Measurements from ENCODE around the gene GRAMD1A.
"Not testable (repeated sequence)": the region's sequence is repeated elsewhere in the genome, so short reads cannot be mapped to it uniquely, and the experiment has no call there.

Gene GRAMD1A

DNA sequence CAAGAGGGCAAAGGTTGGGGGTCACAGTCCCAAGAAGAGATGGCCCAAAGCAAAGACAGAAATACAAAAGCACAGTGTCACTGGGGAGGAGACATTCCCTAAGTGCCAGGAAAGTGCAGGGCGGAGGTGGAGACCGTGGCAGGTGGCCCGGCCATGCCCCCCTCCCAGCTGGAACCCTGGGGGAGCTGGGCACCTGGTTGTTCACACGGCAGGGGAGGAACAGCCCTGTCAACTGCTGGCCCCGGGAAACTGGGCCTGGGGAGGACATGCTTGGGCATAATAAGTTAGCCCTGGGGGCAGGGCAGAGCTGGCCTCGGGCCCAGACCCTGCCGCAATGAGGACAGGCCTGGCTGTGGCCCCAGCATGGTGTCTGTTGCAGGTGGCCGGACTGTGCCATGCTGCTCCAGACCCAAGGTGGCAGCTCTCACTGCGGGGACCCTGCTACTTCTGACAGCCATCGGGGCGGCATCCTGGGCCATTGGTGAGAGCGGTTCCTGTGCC is 48.8 kb downstream of the GRAMD1A start:
- WGBS, 2 experiments (ENCODE audit: insufficient coverage in 2 of 2) = 77 to 80% methylated on average over 11 to 12 of the region's 12 CpGs
- peaks cover 4% of the 10 kb centered on the region for H3K4me1 ChIP-seq (ENCODE audit: control insufficient read depth, insufficient read depth, low read length, poor library complexity, severe bottlenecking)
- H3K36me3 ChIP-seq (ENCODE audit: control insufficient read depth, insufficient read depth, low read length) = no peaks in the 10 kb centered on the region
- no peak overlapping the region for H3K27ac ChIP-seq (ENCODE audit: low read depth, low read length, severe bottlenecking)
- H3K4me3 ChIP-seq (ENCODE audit: extremely low read depth, insufficient read depth, low read length, poor library complexity, severe bottlenecking) = no peak overlapping the region
- no peaks in the 10 kb centered on the region for H3K9me3 ChIP-seq (ENCODE audit: control insufficient read depth, low read length)

DNA sequence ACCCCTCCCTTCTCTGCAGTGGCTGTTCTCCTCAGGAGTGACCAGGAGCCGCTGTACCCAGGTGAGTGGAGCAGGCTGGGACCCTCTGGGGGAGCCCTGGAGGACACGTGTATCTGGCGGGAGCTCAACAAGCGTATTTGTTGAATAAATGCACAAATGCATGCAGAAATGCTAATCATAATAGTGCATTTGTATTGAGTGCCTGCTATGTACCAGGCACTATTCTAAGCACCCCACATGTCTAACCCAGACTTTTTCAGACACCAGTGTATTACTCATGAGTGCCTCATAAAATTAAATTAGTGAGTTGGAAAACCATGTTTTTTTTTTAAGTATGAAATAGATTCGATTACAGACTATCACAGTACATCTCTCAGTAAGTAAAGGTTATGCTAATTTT is 49.3 kb downstream of the GRAMD1A start:
- no peak overlapping the region for H3K27ac ChIP-seq (ENCODE audit: low read depth, low read length, severe bottlenecking)
- WGBS, 2 experiments (ENCODE audit: insufficient coverage in 2 of 2) = 96 to 97% methylated on average over 4 of the region's 5 CpGs
- peaks cover 4% of the 10 kb centered on the region for H3K4me1 ChIP-seq (ENCODE audit: control insufficient read depth, insufficient read depth, low read length, poor library complexity, severe bottlenecking)
- H3K9me3 ChIP-seq (ENCODE audit: control insufficient read depth, low read length) = no peaks in the 10 kb centered on the region
- H3K36me3 ChIP-seq (ENCODE audit: control insufficient read depth, insufficient read depth, low read length) = no peaks in the 10 kb centered on the region
- H3K4me3 ChIP-seq (ENCODE audit: extremely low read depth, insufficient read depth, low read length, poor library complexity, severe bottlenecking) = no peak overlapping the region

DNA sequence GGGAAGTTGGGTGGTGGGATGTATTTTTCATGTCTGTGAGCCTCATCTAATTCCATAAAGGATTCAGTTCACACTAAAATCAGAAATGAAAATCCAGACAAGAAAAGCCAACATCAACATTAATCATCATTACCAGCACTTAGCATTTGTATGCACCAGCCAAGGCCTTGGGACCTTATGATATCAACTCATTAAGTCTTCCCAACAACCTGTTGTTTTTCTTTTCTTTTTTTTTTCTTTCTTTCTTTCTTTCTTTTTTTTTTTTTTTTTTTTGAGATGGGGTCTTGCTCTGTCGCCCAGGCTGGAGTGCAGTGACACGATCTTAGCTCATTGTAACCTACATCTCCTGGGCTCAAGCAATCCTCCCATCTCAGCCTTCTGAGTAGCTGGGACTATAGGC is 50.5 kb downstream of the GRAMD1A start:
- H3K27ac ChIP-seq (ENCODE audit: low read depth, low read length, severe bottlenecking); H3K36me3 ChIP-seq (ENCODE audit: control insufficient read depth, insufficient read depth, low read length); H3K9me3 ChIP-seq (ENCODE audit: control insufficient read depth, low read length); H3K4me1 ChIP-seq (ENCODE audit: control insufficient read depth, insufficient read depth, low read length, poor library complexity, severe bottlenecking); H3K4me3 ChIP-seq (ENCODE audit: extremely low read depth, insufficient read depth, low read length, poor library complexity, severe bottlenecking): not testable (repeated sequence)
- WGBS, 2 experiments (ENCODE audit: insufficient coverage in 2 of 2) = no CpG with 5 or more reads among the region's 2 CpGs

GRCh38 chr19:35051268-35051667 is 51.1 kb downstream of the GRAMD1A start:
- not testable (repeated sequence) for H3K27ac ChIP-seq (ENCODE audit: low read depth, low read length, severe bottlenecking); H3K9me3 ChIP-seq (ENCODE audit: control insufficient read depth, low read length); H3K4me1 ChIP-seq (ENCODE audit: control insufficient read depth, insufficient read depth, low read length, poor library complexity, severe bottlenecking); H3K36me3 ChIP-seq (ENCODE audit: control insufficient read depth, insufficient read depth, low read length); H3K4me3 ChIP-seq (ENCODE audit: extremely low read depth, insufficient read depth, low read length, poor library complexity, severe bottlenecking)
- 91 to 100% methylated on average over 1 of the region's 4 CpGs for WGBS, 2 experiments (ENCODE audit: insufficient coverage in 2 of 2)

DNA sequence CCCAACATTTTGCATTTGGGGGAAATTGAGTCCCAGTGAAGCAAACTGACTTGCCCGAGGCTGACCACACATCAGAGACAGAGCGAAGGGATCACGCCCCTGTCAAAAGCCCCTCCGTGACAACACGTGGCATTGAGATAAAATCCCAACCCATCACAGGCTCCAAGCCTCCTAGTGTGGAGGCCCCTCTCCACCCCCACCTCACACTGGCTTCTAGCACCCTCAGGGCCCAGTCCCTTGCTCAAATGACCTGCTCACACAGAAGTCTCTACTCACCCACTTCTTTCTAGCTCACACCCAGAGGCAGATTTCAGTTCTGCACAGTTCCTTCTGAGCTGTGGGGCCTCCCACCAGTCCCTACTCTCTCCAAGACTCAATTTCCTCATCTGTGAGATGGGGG is 51.7 kb downstream of the GRAMD1A start:
- Histone ChIP-seq H3K4me1 (ENCODE audit: control insufficient read depth, insufficient read depth, low read length, poor library complexity, severe bottlenecking) (peaks cover 9% of the 10 kb centered on the region), H3K36me3 (ENCODE audit: control insufficient read depth, insufficient read depth, low read length) (no peaks in the 10 kb centered on the region), H3K9me3 (ENCODE audit: control insufficient read depth, low read length) (no peaks in the 10 kb centered on the region), H3K4me3 (ENCODE audit: extremely low read depth, insufficient read depth, low read length, poor library complexity, severe bottlenecking) (no peak overlapping the region), H3K27ac (ENCODE audit: low read depth, low read length, severe bottlenecking) (no peak overlapping the region)
- WGBS, 2 experiments (ENCODE audit: insufficient coverage in 2 of 2) = 97% methylated on average over 5 of the region's 5 CpGs

GRCh38 chr19:35052599-35053190 is 52.6 kb downstream of the GRAMD1A start:
- Histone ChIP-seq H3K4me1 (ENCODE audit: control insufficient read depth, insufficient read depth, low read length, poor library complexity, severe bottlenecking) (peaks cover 9% of the 10 kb centered on the region), H3K4me3 (ENCODE audit: extremely low read depth, insufficient read depth, low read length, poor library complexity, severe bottlenecking) (no peak overlapping the region), H3K36me3 (ENCODE audit: control insufficient read depth, insufficient read depth, low read length) (no peaks in the 10 kb centered on the region), H3K9me3 (ENCODE audit: control insufficient read depth, low read length) (no peaks in the 10 kb centered on the region), H3K27ac (ENCODE audit: low read depth, low read length, severe bottlenecking) (no peak overlapping the region)
- WGBS, 2 experiments (ENCODE audit: insufficient coverage in 2 of 2) = 73 to 89% methylated on average over 5 to 6 of the region's 8 CpGs

- 81 to 90% methylated on average over 6 to 7 of the region's 9 CpGs for WGBS, 2 experiments (ENCODE audit: insufficient coverage in 2 of 2)
- Histone ChIP-seq H3K27ac (ENCODE audit: low read depth, low read length, severe bottlenecking) (no peak overlapping the region), H3K4me1 (ENCODE audit: control insufficient read depth, insufficient read depth, low read length, poor library complexity, severe bottlenecking) (peaks cover 9% of the 10 kb centered on the region), H3K36me3 (ENCODE audit: control insufficient read depth, insufficient read depth, low read length) (no peaks in the 10 kb centered on the region), H3K4me3 (ENCODE audit: extremely low read depth, insufficient read depth, low read length, poor library complexity, severe bottlenecking) (no peak overlapping the region), H3K9me3 (ENCODE audit: control insufficient read depth, low read length) (no peaks in the 10 kb centered on the region)
Observed at GRCh38 chr19:35053667-35054293, 53.7 kb downstream of the GRAMD1A start.

GRCh38 chr19:35054626-35055025 is 54.5 kb downstream of the GRAMD1A start:
- no peak overlapping the region for H3K27ac ChIP-seq (ENCODE audit: low read depth, low read length, severe bottlenecking)
- 90 to 95% methylated on average over 7 to 9 of the region's 9 CpGs for WGBS, 2 experiments (ENCODE audit: insufficient coverage in 2 of 2)
- H3K9me3 ChIP-seq (ENCODE audit: control insufficient read depth, low read length) = no peaks in the 10 kb centered on the region
- H3K4me1 ChIP-seq (ENCODE audit: control insufficient read depth, insufficient read depth, low read length, poor library complexity, severe bottlenecking) = peaks cover 9% of the 10 kb centered on the region
- H3K4me3 ChIP-seq (ENCODE audit: extremely low read depth, insufficient read depth, low read length, poor library complexity, severe bottlenecking) = no peak overlapping the region
- no peaks in the 10 kb centered on the region for H3K36me3 ChIP-seq (ENCODE audit: control insufficient read depth, insufficient read depth, low read length)

GRCh38 chr19:35055715-35056179 is 55.6 kb downstream of the GRAMD1A start:
- Histone ChIP-seq H3K4me3 (ENCODE audit: extremely low read depth, insufficient read depth, low read length, poor library complexity, severe bottlenecking) (no peak overlapping the region), H3K27ac (ENCODE audit: low read depth, low read length, severe bottlenecking) (no peak overlapping the region), H3K4me1 (ENCODE audit: control insufficient read depth, insufficient read depth, low read length, poor library complexity, severe bottlenecking) (peaks cover 9% of the 10 kb centered on the region), H3K36me3 (ENCODE audit: control insufficient read depth, insufficient read depth, low read length) (no peaks in the 10 kb centered on the region), H3K9me3 (ENCODE audit: control insufficient read depth, low read length) (no peaks in the 10 kb centered on the region)
- WGBS, 2 experiments (ENCODE audit: insufficient coverage in 2 of 2) = 0 to 2% methylated on average over 2 to 3 of the region's 3 CpGs

GRCh38 chr19:35056513-35057063 is 56.5 kb downstream of the GRAMD1A start:
- Histone ChIP-seq H3K9me3 (ENCODE audit: control insufficient read depth, low read length) (no peaks in the 10 kb centered on the region), H3K36me3 (ENCODE audit: control insufficient read depth, insufficient read depth, low read length) (no peaks in the 10 kb centered on the region), H3K4me3 (ENCODE audit: extremely low read depth, insufficient read depth, low read length, poor library complexity, severe bottlenecking) (no peak overlapping the region), H3K27ac (ENCODE audit: low read depth, low read length, severe bottlenecking) (no peak overlapping the region), H3K4me1 (ENCODE audit: control insufficient read depth, insufficient read depth, low read length, poor library complexity, severe bottlenecking) (peaks cover 9% of the 10 kb centered on the region)
- 83 to 84% methylated on average over 1 to 3 of the region's 6 CpGs for WGBS, 2 experiments (ENCODE audit: insufficient coverage in 2 of 2)

- no peaks in the 10 kb centered on the region for H3K9me3 ChIP-seq (ENCODE audit: control insufficient read depth, low read length)
- no peak overlapping the region for H3K4me3 ChIP-seq (ENCODE audit: extremely low read depth, insufficient read depth, low read length, poor library complexity, severe bottlenecking)
- no peaks in the 10 kb centered on the region for H3K36me3 ChIP-seq (ENCODE audit: control insufficient read depth, insufficient read depth, low read length)
- H3K4me1 ChIP-seq (ENCODE audit: control insufficient read depth, insufficient read depth, low read length, poor library complexity, severe bottlenecking) = peaks cover 6% of the 10 kb centered on the region
- WGBS, 2 experiments (ENCODE audit: insufficient coverage in 2 of 2) = no CpG with 5 or more reads among the region's 2 CpGs
- no peak overlapping the region for H3K27ac ChIP-seq (ENCODE audit: low read depth, low read length, severe bottlenecking)
Observed at GRCh38 chr19:35058370-35058769, 58.2 kb downstream of the GRAMD1A start.
